Measurements from ENCODE around the gene ZFY. TPM values are rescaled to one million over a fixed set of nuclear protein-coding genes. Genes with fewer than 3 reads are reported as not detected.

ZFY gene
- total RNA-seq, 4 donors from 2014 or later, result 14.2 to 16.4 TPM; not detected in 2

DNA sequence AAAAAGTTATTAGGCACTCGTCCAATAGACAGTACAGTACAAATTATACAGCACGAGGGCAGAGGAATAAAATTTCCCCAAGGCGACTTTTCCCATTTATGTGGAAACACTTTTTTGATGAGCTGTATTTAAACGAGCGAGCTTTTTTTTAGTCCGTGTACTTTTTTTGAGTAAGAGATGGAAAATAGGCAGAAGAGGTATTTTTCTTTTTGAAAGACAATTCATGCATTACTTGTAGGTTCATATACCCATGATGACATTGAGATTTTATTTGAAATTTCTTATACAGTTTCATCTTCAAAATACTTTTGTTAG, 1.2 kb downstream of the ZFY start:
- Histone ChIP-seq H3K36me3 (no peaks in the 10 kb centered on the region), H3K4me3 (peak overlapping the region; percentile 61), H3K9me3 (no peaks in the 10 kb centered on the region), H3K27ac (peak overlapping the region; percentile 99), H3K4me1 (peaks cover 17% of the 10 kb centered on the region), H3K27me3 (no peaks in the 10 kb centered on the region)
- TF ChIP-seq EP300 (IDR thresholded peaks at IDR 0.05) (no peak), POLR2AphosphoS5 (IDR thresholded peaks at IDR 0.05) (no peak), POLR2A (IDR thresholded peaks at IDR 0.05) (no peak)
- TF ChIP-seq, protein P1, sequence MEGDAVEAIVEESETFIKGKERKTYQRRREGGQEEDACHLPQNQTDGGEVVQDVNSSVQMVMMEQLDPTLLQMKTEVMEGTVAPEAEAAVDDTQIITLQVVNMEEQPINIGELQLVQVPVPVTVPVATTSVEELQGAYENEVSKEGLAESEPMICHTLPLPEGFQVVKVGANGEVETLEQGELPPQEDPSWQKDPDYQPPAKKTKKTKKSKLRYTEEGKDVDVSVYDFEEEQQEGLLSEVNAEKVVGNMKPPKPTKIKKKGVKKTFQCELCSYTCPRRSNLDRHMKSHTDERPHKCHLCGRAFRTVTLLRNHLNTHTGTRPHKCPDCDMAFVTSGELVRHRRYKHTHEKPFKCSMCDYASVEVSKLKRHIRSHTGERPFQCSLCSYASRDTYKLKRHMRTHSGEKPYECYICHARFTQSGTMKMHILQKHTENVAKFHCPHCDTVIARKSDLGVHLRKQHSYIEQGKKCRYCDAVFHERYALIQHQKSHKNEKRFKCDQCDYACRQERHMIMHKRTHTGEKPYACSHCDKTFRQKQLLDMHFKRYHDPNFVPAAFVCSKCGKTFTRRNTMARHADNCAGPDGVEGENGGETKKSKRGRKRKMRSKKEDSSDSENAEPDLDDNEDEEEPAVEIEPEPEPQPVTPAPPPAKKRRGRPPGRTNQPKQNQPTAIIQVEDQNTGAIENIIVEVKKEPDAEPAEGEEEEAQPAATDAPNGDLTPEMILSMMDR (IDR thresholded peaks at IDR 0.05), result no peak
- no peak for DNase-seq (ENCODE audit: low spot score in 2 of 2)
- no CpG with 5 or more reads among the region's 6 CpGs for WGBS

DNA sequence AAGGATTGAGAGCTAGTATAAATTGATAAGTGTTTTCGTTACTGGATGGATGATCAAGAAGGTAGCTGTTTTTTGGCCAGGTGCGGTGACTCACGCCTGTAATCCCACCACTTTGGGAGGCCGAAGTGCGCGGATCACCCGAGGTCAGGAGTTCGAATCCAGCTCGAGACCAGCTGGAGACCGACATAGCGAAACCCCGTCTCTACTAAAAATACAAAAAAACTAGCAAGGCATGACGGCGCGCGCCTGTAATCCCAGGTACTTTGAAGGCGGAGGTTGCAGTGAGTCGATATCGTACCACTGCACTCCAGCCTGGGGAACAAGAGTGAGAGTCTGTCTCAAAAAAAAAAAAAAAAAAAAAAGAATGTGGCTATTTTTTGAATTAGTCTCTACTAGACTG, 2.0 kb downstream of the ZFY start:
- DNase-seq (ENCODE audit: low spot score in 2 of 2), result no peak
- no peaks in the 10 kb centered on the region for H3K9me3 ChIP-seq
- no peaks in the 10 kb centered on the region for H3K27me3 ChIP-seq
- no peak for TF ChIP-seq EP300 (IDR thresholded peaks at IDR 0.05)
- TF ChIP-seq, protein P1 (IDR thresholded peaks at IDR 0.05), result no peak
- TF ChIP-seq POLR2AphosphoS5 (IDR thresholded peaks at IDR 0.05), result no peak
- TF ChIP-seq POLR2A (IDR thresholded peaks at IDR 0.05), result no peak
- WGBS, result no CpG with 5 or more reads among the region's 19 CpGs
- H3K36me3 ChIP-seq, result no peaks in the 10 kb centered on the region
- peaks cover 17% of the 10 kb centered on the region for H3K4me1 ChIP-seq
- H3K27ac ChIP-seq, result peak overlapping the region; percentile 99
- H3K4me3 ChIP-seq, result peak overlapping the region; percentile 61

DNA sequence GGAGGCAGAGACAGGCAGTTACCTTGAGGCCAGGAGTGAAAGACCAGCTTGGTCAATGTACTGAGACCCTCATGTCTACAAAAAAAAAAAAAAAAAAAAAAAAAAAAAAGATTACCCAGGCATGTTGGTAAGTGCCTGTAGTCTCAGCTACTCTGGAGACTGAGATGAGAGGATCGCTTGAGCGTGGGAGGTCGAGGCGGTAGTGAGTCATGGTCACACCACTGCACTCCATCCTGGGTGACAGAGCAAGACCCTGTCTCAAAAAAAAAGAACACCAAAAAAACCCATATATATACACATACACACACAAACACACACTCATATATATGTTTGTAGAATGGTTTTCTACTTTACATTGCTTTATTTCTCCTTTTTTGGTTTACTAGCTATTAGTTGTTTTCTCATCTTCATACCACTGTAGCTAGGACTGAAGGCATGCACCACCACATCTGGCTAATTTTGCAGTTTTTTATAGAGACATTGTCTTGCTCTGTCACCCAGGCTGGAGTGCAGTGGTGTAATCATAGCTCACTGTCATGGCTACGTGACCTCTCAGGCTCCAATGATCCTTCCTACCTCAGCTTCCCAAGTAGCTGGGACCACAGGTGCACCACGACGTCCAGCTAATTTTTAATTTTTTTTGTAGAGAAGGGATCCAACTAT, 14.5 kb downstream of the ZFY start:
- no peaks in the 10 kb centered on the region for H3K9me3 ChIP-seq
- peaks cover 8% of the 10 kb centered on the region for H3K4me1 ChIP-seq
- no peak overlapping the region for H3K27ac ChIP-seq
- TF ChIP-seq POLR2AphosphoS5 (IDR thresholded peaks at IDR 0.05) (no peak), POLR2A (IDR thresholded peaks at IDR 0.05) (no peak), EP300 (IDR thresholded peaks at IDR 0.05) (no peak)
- TF ChIP-seq, protein P1 (IDR thresholded peaks at IDR 0.05), result no peak
- no peak overlapping the region for H3K4me3 ChIP-seq
- no peaks in the 10 kb centered on the region for H3K27me3 ChIP-seq
- H3K36me3 ChIP-seq, result no peaks in the 10 kb centered on the region
- no peak for DNase-seq (ENCODE audit: low spot score in 2 of 2)
- WGBS, result no CpG with 5 or more reads among the region's 7 CpGs

DNA sequence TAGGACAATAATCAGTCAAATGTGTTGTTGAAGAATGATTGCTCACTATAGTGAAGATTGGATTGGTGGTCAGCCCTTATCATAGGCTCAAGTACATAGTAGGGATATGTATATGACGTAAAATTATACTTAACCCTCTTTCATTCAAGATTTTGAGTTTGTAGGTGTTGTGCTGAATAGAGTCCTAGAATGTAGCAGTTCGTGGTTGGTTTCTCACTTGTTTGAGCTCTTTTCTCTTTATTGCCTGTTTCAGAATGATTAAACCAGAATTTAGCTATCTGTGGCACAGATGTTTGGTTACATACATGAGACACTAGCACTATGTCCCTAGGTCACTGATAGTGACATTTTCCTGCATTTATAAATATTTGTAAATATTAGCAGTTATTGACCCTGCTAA, 15.5 kb downstream of the ZFY start:
- WGBS, result no CpG with 5 or more reads among the region's 2 CpGs
- Histone ChIP-seq H3K4me3 (no peak overlapping the region), H3K4me1 (peaks cover 8% of the 10 kb centered on the region), H3K9me3 (no peaks in the 10 kb centered on the region), H3K27me3 (no peaks in the 10 kb centered on the region), H3K27ac (no peak overlapping the region), H3K36me3 (no peaks in the 10 kb centered on the region)
- DNase-seq (ENCODE audit: low spot score in 2 of 2), result no peak
- TF ChIP-seq POLR2AphosphoS5 (IDR thresholded peaks at IDR 0.05) (no peak), EP300 (IDR thresholded peaks at IDR 0.05) (no peak), POLR2A (IDR thresholded peaks at IDR 0.05) (no peak)
- TF ChIP-seq, protein P1 (IDR thresholded peaks at IDR 0.05), result no peak

DNA sequence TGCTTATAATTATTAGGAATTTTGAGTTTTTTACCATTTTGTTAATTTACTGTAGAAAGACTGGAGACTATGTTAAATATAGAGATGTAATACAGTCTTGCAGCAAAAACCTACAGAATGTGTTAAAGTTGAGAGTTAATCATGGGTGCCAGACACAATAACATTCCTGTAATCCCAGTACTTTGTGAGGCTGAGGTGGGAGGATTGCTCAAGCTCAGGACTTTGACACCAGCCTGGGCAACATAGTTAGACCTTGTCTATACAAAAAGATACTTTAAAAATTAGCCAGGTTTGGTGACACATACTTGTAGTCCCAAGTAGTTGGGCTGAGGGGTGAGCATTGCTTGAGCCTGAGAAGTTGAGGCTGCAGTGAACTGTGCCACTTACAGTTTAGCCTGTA, 17.7 kb downstream of the ZFY start:
- H3K27me3 ChIP-seq, result no peaks in the 10 kb centered on the region
- TF ChIP-seq EP300 (IDR thresholded peaks at IDR 0.05), result no peak
- TF ChIP-seq POLR2A (IDR thresholded peaks at IDR 0.05), result no peak
- no peak for TF ChIP-seq POLR2AphosphoS5 (IDR thresholded peaks at IDR 0.05)
- TF ChIP-seq, protein P1 (IDR thresholded peaks at IDR 0.05), result no peak
- H3K27ac ChIP-seq, result no peak overlapping the region
- no peak for DNase-seq (ENCODE audit: low spot score in 2 of 2)
- no peaks in the 10 kb centered on the region for H3K36me3 ChIP-seq
- H3K4me3 ChIP-seq, result no peak overlapping the region
- peaks cover 8% of the 10 kb centered on the region for H3K4me1 ChIP-seq
- no peaks in the 10 kb centered on the region for H3K9me3 ChIP-seq

All from suprapubic skin (tissue), 4 donors.